GM12878 (cell line): Measurements from ENCODE around the gene POR. TPM values are rescaled to one million over a fixed set of nuclear protein-coding genes. Genes with fewer than 3 reads are reported as not detected.

ENCODE experiments used
- ATAC-seq: fragments of 200-7000 bp; cut with Tn5 transposase; 3 replicates; pipeline ENCODE4 v1.9.1; 2020; ENCODE audit warnings: mild to moderate bottlenecking, moderate library complexity
- BruUV-seq: library from RNA; stranded (reverse); fragments of 400-500 nt; replicated peaks from 2 replicates; lab custom pipeline; 2021; lab: Mats Ljungman, UMichigan
- CTCF ChIA-PET: fragments of 300-600 bp; sonication (Branson Sonifier 250); formaldehyde crosslinking; extraction: SDS; loops from one replicate; lab custom pipeline; 2021; ENCODE audit warnings: inconsistent platforms; lab: Yijun Ruan, JAX
- POLR2A ChIA-PET: fragments of 350-600 bp; formaldehyde crosslinking; extraction: SDS; loops from one replicate; lab custom pipeline; 2021; ENCODE audit warnings: inconsistent platforms; lab: Charles Lee
- RAD21 ChIA-PET: fragments of 300-600 bp; sonication (Branson Sonifier 250); formaldehyde crosslinking; loops from one replicate; lab custom pipeline; 2023; ENCODE audit warnings: antibody characterized with exemption; ENCODE audit not compliant: unreplicated experiment; lab: Charles Lee
- SMC1A ChIA-PET: fragments of 300-600 bp; sonication (Branson Sonifier 250); formaldehyde crosslinking; loops from one replicate; lab custom pipeline; 2023; ENCODE audit not compliant: unreplicated experiment, uncharacterized antibody; lab: Charles Lee
- DNase-seq: peaks from one replicate; pipeline ENCODE4 v3.0.0-alpha.2; 2011; ENCODE audit warnings: low read depth, low spot score
- FAIRE-seq: peaks from 3 replicates; lab custom pipeline; 2011; peaks lifted over from hg19 to GRCh38; lab: Jason Lieb, UNC
- H2AFZ ChIP-seq: 2 replicates; pipeline ENCODE4 v1.6.0; 2011; ENCODE audit warnings: low read depth, low read length, control low read depth; ENCODE audit not compliant: control insufficient read depth
- H3K27ac ChIP-seq: 2 replicates; pipeline ENCODE4 v1.5.1; 2011; ENCODE audit warnings: control low read depth; ENCODE audit not compliant: control insufficient read depth, insufficient read depth
- H3K27me3 ChIP-seq, 2 experiments: replicated peaks in 1 of 2; 2 replicates each; pipeline versions ENCODE4 v1.6.0 to v1.6.1; 2011; ENCODE audit warnings: low read length in 1 of 2; ENCODE audit not compliant: control insufficient read depth in 2 of 2, insufficient read depth in 2 of 2
- H3K36me3 ChIP-seq, 2 experiments: 2 replicates each; pipeline ENCODE4 v1.5.1; 2011; ENCODE audit warnings: low read length in 1 of 2; ENCODE audit not compliant: control insufficient read depth in 2 of 2, insufficient read depth in 2 of 2
- H3K4me1 ChIP-seq: 2 replicates; pipeline ENCODE4 v1.6.1; 2011; ENCODE audit warnings: mild to moderate bottlenecking, low read length, moderate library complexity, mixed read lengths; ENCODE audit not compliant: control insufficient read depth, insufficient read depth
- H3K4me2 ChIP-seq: 2 replicates; pipeline ENCODE4 v1.6.0; 2011; ENCODE audit warnings: control low read depth; ENCODE audit not compliant: control insufficient read depth, insufficient read depth
- H3K4me3 ChIP-seq: fragments of 200-600 bp; sonication (generic); 2 replicates; pipeline ENCODE4 v1.5.1; 2016
- H3K79me2 ChIP-seq: 2 replicates; pipeline ENCODE4 v1.6.0; 2011; ENCODE audit warnings: low read length; ENCODE audit not compliant: control insufficient read depth, insufficient read depth
- H3K9ac ChIP-seq: 2 replicates; pipeline ENCODE4 v1.8.0; 2011; ENCODE audit warnings: low read length, control low read depth, mixed read lengths; ENCODE audit not compliant: control insufficient read depth, insufficient read depth
- H3K9me3 ChIP-seq: replicated peaks from 3 replicates; pipeline ENCODE4 v1.5.1; 2011; ENCODE audit warnings: mild to moderate bottlenecking, low read length; ENCODE audit not compliant: control insufficient read depth, insufficient read depth
- H4K20me1 ChIP-seq: 2 replicates; pipeline ENCODE4 v1.6.0; 2011; ENCODE audit not compliant: control insufficient read depth, insufficient read depth
- CEBPB ChIP-seq, 2 experiments: fragments of 150-350 bp in 1 of 2; IDR thresholded peaks; 2 replicates each; pipeline ENCODE4 v1.6.1; 2012 to 2014; ENCODE audit warnings: low read depth in 2 of 2, low read length in 2 of 2, borderline replicate concordance in 1 of 2, inconsistent platforms in 1 of 2
- CHD1 ChIP-seq: IDR thresholded peaks from 2 replicates; pipeline ENCODE4 v1.6.1; 2012; ENCODE audit warnings: low read depth, low read length, improper control_type of control experiment
- FOXM1 ChIP-seq: IDR thresholded peaks from 2 replicates; pipeline ENCODE4 v1.6.1; 2012; ENCODE audit warnings: low read depth, mild to moderate bottlenecking, inconsistent platforms, low read length, moderate library complexity
- MYC ChIP-seq: IDR thresholded peaks from 2 replicates; pipeline ENCODE4 v1.6.1; 2011; ENCODE audit warnings: mild to moderate bottlenecking, low read length, moderate library complexity, inconsistent platforms; ENCODE audit not compliant: insufficient read depth, insufficient replicate concordance, insufficient read length, severe bottlenecking
- NR2F1 ChIP-seq: fragments of 450-650 bp; conservative IDR thresholded peaks from 2 replicates; pipeline ENCODE4 v1.6.1; 2017; ENCODE audit warnings: mild to moderate bottlenecking
- RBBP5 ChIP-seq: fragments of 200-600 bp; sonication (generic); conservative IDR thresholded peaks from 2 replicates; pipeline ENCODE4 v1.6.1; 2016
- ZBTB4 ChIP-seq: fragments of 450-650 bp; formaldehyde crosslinking; IDR thresholded peaks from 2 replicates; pipeline ENCODE4 v1.4.0; 2022; ENCODE audit warnings: mild to moderate bottlenecking, moderate library complexity
- WGBS: methylation state at CpG from one replicate; pipeline ENCODE4 v1.1.6; 2016; ENCODE audit warnings: low lambda C conversion rate; ENCODE audit not compliant: insufficient replicate concordance, insufficient coverage; ENCODE audit errors: missing lambda C conversion rate; 5-methylcytosine and 5-hydroxymethylcytosine counted together
- in situ Hi-C: fragments of 300-500 bp; cut with MboI; formaldehyde crosslinking; loops from 9 replicates; pipeline ENCODE4 v1.14.3; 2018; ENCODE audit warnings: mixed read lengths
- intact Hi-C: fragments of 100-400 bp; cut with micrococcal nuclease; formaldehyde crosslinking; loops from one replicate; pipeline ENCODE4 v1.14.2; 2022; ENCODE audit not compliant: unreplicated experiment
- polyA plus RNA-seq, 11 experiments: library from polyadenylated mRNA; depleted of rRNA in 4 of 11; unstranded in 6 of 11; stranded (reverse) in 5 of 11; fragments of >200 nt; fragmentation: Nextera tagmentation in 4 of 11; fragmentation: Illumina TruSeq in 1 of 11; extraction: Ambion mirVana in 4 of 11; extraction: Trizol in 1 of 11; gene quantifications; 1 replicate in 1 of 11; 2 replicates in 10 of 11; pipeline versions ENCODE4 v1.2.1 to v1.2.3, GENCODE V29; 2011 to 2016; ENCODE audit warnings: inconsistent platforms in 2 of 11, missing spikeins in 2 of 11, low read depth in 1 of 11
- total RNA-seq, 4 experiments: library from RNA; depleted of rRNA in 3 of 4; stranded (reverse); fragments of >200 nt in 3 of 4; fragmentation: Illumina TruSeq in 1 of 4; extraction: Trizol in 1 of 4; gene quantifications; 2 replicates each; pipeline versions ENCODE4 v1.2.1 to v1.2.3, GENCODE V29; 2013 to 2021

POR gene
- total and polyA plus RNA-seq, 10 of the 15 experiments (the other 5 are each of a cell fraction or from before 2014, with no cell fraction given), result 2.2 to 75.8 (median 35.9) TPM

DNA sequence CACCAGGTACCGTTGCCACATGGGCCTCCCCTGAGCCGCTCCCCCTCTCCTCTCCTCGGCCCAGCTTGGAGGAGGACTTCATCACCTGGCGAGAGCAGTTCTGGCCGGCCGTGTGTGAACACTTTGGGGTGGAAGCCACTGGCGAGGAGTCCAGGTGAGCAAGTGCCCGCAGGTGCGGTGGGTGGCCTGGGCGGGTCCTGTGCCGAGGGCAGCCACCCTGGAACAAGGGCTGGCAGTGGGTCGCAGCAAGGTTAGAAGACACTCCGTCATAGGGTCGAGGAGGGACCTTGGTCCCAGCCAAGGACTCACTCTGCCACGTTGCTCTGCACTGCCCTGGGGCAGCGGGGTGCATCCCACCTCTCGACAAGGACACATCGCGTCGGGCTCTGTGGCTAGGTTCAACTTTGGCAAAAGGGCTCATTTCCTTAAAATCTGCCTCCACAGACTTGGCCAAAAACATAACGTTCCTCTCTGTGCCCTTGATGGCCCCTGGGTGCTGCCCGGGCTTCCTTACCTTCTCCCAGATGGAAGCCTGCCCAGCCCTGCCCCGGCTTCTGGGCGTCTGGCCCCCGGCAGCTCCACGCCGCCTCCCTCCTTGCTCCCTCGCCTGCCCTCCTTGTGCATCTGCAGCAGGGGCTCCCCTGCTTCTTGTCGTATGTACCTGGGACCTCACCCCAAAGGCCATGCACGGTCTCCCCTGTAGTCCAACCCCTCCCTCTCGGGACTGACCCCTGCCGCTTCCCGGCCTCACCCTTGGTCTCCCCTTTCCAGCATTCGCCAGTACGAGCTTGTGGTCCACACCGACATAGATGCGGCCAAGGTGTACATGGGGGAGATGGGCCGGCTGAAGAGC, 66.7 kb downstream of the POR start:
- BruUV-seq, result no TSS peak
- RAD21 ChIA-PET, result no interaction called here
- intact Hi-C loops (no loop called here), in situ Hi-C loops (no loop called here)
- FAIRE-seq, result no peak
- TF ChIP-seq CEBPB (IDR thresholded peaks at IDR 0.05; ENCODE audit: borderline replicate concordance in 1 of 2, low read depth in 2 of 2, low read length in 2 of 2) (no peak), FOXM1 (no peak), ZBTB4 (CRISPR knock-in tag) (no peak), CHD1 (no peak), NR2F1 (no peak), RBBP5 (no peak), MYC (no peak)
- no peaks in the 10 kb centered on the region for H4K20me1 ChIP-seq
- H3K9ac ChIP-seq, result no peak overlapping the region
- no peaks in the 10 kb centered on the region for H3K9me3 ChIP-seq
- no peaks in the 10 kb centered on the region for H3K79me2 ChIP-seq
- H3K36me3 ChIP-seq, result peaks cover 0 to 34% of the 10 kb centered on the region in 2 experiments; a peak in 3 of 4 replicates
- DNase-seq, result no peak
- no peak overlapping the region for H3K4me3 ChIP-seq
- CTCF ChIA-PET, result no interaction called here
- H3K4me1 ChIP-seq, result no peaks in the 10 kb centered on the region
- POLR2A ChIA-PET, result no interaction called here
- no peak overlapping the region for H2AFZ ChIP-seq
- no peaks in the 10 kb centered on the region for H3K27me3 ChIP-seq
- 88% methylated on average over 36 of the region's 38 CpGs for WGBS
- no peak overlapping the region for H3K27ac ChIP-seq
- H3K4me2 ChIP-seq, result no peak overlapping the region
- SMC1A ChIA-PET, result no interaction called here
- ATAC-seq, result no peak
